Measurements from ENCODE around the gene DLD.
"Not testable (repeated sequence)": the region's sequence is repeated elsewhere in the genome, so short reads cannot be mapped to it uniquely, and the experiment has no call there.

The DLD gene

GRCh38 chr7:107946451-107946850, 55.5 kb downstream of the DLD start:
- no peak for FAIRE-seq

DNA sequence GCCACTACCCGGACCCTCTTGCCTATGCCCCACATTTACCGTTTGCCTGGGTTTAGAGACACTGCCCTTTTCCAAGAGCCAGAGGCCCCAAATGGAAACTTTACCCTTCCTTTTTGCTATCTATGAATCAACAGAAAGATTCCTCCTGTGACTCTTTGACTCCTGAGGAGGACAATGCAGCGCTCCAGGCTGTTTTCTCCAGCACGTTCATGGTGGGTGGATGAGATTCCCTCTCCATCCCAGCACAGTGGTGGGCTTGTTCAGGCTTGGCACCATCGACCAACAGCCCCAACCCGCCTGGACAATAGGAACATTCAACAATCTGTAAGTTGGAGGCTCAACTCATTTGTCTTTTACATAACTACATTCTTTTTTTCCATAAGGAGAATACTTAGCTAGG, 55.9 kb downstream of the DLD start:
- no peak for FAIRE-seq

GRCh38 chr7:107948645-107949442, 57.9 kb downstream of the DLD start:
- FAIRE-seq, result no peak

GRCh38 chr7:107949443-107949935, 58.5 kb downstream of the DLD start:
- FAIRE-seq, result no peak

GRCh38 chr7:107951172-107951787, 60.3 kb downstream of the DLD start:
- FAIRE-seq, result no peak

GRCh38 chr7:107951896-107952295, 60.9 kb downstream of the DLD start:
- no peak for FAIRE-seq

DNA sequence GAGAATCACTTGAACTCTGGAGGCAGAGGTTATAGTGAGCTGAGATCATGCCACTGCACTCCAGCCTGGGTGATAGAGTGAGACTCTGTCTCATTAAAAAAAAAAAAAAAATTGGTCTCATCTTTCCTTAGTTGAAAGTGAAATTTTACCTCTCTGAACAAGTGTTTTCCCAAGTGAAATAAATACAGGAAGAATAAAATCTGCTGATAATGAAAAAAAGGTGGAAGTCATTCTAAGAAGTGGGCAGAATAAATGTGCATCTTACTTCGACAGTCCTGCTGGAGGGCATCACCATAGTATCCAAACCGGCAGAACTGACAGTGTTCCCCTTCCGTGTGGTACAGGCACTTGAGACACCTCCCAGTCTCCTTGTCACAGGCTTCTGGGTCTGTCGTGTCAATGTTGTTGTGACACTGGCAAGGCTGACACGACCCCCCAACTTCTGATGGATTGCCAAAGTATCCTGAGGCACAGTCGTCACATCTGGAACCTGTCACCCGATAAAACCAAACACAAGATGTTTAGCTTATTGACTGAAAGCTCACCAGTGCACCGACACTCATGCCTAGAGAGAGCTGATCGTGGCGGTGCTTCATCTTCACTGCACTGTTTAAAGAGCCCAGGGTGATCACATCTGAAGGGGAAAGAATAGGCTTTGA, 62.4 kb downstream of the DLD start:
- FAIRE-seq, result no peak

DNA sequence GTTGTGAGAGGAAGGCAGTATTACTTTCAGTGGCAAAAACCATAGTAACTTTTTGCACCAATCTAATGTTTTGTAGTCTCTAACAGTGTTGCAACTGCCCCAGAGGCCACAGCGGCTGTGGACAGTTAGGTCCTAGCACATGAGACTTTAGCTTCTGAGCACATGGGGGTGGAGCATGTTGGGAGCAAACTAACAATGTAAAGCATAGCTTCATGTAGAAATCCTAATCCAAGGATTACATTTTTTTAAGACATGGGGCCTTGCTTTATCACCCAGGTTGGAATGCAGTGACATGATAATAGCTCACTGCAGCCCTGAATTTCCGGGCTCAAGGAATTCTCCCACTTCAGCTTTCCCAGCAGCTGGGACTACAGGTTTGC, 62.9 kb downstream of the DLD start:
- no peak for FAIRE-seq

- FAIRE-seq, result no peak
Observed at GRCh38 chr7:107955394-107955793, 64.4 kb downstream of the DLD start.

- not testable (repeated sequence) for FAIRE-seq
Observed at GRCh38 chr7:107956950-107957349, 66.0 kb downstream of the DLD start.

GRCh38 chr7:107957436-107957835, 66.5 kb downstream of the DLD start:
- no peak for FAIRE-seq

GRCh38 chr7:107958764-107959526, 68.0 kb downstream of the DLD start:
- FAIRE-seq, result no peak

DNA sequence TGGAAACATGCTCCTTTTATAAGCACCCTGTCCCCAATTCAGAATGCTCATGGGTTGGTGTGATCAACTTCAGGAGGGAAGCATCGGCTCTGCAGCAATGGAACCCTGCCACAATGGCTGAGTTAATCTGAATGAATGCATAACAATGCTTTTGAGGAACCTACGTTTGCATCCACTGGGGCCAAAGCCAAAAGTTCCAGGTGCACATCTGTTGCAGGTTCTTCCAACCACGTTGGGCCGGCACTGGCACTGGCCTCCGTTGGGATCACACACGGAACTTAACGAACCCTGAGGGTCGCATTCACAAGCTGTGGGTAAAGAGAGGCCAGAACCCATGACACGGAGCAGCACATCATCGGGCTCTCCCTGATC, 68.5 kb downstream of the DLD start:
- no peak for FAIRE-seq

GRCh38 chr7:107960272-107960671, 69.3 kb downstream of the DLD start:
- no peak for FAIRE-seq

- FAIRE-seq, result no peak
Observed at GRCh38 chr7:107961405-107961804, 70.4 kb downstream of the DLD start.

DNA sequence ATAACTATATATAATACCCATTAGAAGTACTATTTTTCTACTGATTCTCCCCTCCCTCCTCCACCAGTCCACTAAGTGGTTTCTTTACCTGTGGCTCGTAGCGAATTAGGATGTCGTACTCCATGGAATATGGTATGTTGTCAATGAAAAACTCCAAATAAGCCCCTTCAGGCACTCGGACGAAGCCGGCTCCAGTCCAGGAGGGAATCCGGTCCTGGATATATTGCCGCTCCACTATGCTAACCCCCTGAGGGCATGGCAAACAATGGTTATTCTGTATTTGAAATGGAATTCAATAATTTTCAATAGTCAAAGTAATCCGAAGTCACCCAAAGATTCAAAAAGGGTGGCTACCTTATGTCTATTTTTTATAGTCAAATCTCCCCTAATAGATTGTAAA, 71.8 kb downstream of the DLD start:
- FAIRE-seq, result no peak

DNA sequence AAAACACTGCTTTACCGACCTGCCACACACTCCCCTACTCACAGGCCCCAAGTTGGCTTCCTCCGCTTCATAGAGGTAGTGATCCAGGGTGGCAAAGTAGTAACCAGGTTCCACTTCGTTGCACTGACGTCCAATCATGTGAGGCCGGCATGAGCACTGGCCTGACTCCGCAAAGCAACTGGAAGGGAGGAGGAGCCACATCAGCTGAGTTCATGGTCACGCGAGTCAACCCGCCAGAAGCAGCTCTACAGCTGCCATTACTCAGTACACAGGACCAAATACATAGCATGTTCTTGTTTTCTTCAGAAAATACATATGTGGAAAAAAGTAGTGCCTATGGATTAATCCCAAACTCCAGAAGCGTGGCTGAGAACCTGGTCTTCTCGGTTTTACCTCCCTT, 73.5 kb downstream of the DLD start:
- no peak for FAIRE-seq

DNA sequence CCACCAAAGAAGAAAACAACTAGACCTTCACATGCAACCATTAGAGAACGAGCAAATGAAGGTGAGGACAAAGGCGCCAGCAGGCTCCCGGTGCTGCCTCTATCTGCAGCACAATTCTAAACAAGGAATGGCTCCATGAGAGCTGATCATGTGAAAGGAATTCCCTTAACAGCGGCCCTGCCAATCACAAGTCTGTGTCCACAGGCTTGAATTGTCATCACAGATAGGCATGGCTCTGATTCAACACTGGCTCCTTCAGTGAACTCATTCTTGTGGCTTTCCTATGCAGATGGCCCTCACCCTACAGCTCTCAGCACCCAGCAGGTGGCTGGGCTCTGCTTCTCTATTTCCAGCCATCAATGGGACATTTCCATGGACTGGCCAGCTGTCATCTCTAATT, 75.7 kb downstream of the DLD start:
- no peak for FAIRE-seq

DNA sequence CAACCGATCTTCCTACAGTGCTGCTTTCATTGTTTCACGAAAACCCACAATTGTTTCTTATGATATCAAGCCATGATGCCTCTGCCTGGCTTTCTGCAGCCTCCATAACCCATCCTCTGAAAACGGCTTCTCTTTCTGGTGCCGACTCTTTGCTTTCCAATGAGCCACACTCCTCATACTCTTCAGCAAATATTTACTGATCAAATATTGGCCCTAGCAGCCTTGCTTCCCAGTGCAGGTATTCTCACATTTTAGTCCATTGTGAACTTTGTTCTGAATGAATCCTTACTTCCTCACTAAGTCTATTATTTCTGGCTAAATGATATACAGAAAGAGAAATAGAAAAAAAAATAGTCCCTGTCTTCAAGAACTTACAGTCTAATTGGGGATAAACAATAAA, 76.4 kb downstream of the DLD start:
- no peak for FAIRE-seq

GRCh38 chr7:107968449-107968848, 77.5 kb downstream of the DLD start:
- FAIRE-seq, result no peak

DNA sequence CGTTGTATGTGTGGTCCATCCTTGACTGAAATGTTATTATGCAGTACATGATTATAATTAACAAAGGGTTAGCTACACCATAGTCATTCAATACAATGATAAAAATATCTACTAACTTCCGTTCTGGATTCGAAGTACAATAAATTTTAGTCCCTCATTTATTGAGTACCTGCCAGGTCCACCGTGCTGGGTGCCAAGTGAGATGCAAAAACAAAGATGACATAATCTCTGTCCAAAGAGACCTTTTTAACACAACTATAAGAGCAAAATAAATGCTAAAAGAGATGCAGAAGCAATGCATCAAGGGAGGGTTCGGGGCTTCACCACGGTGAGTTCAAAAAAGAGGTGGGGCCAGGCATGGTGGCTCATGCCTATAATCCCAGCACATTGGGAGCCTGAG, 78.9 kb downstream of the DLD start:
- no peak for FAIRE-seq
